Right lung (tissue), 5 donors: Measurements from ENCODE around the gene RNF111. TPM values are rescaled to one million over a fixed set of nuclear protein-coding genes. Genes with fewer than 3 reads are reported as not detected.
"Not testable (repeated sequence)": the region's sequence is repeated elsewhere in the genome, so short reads cannot be mapped to it uniquely, and the experiment has no call there.

ENCODE experiments used
- DNase-seq, 2 donors: peaks; one replicate each; pipeline ENCODE4 v3.0.0-alpha.2; 2013
- polyA plus RNA-seq, 5 donors: library from polyadenylated mRNA; unstranded; fragments of 120-200 nt; gene quantifications; one replicate each; pipeline versions ENCODE4 v1.2.1 to v1.2.3, GENCODE V29; 2013; ENCODE audit warnings: inconsistent platforms in 1 of 5, low replicate concordance in 1 of 5; ENCODE audit not compliant: insufficient read length in 5 of 5, insufficient read depth in 1 of 5

Gene RNF111
- polyA plus RNA-seq, 5 donors: 30.8 to 44.2 (median 37.4) TPM

- DNase-seq: no peak
Observed at GRCh38 chr15:59131456-59131855, 144.0 kb downstream of the RNF111 start.

GRCh38 chr15:59131969-59132562, 144.6 kb downstream of the RNF111 start:
- DNase-seq: no peak

GRCh38 chr15:59133929-59134427, 146.5 kb downstream of the RNF111 start:
- no peak for DNase-seq

GRCh38 chr15:59137566-59137965, 150.1 kb downstream of the RNF111 start:
- no peak for DNase-seq

- no peak for DNase-seq
Observed at GRCh38 chr15:59138243-59138642, 150.8 kb downstream of the RNF111 start.

- no peak for DNase-seq
Observed at GRCh38 chr15:59140422-59141226, 153.2 kb downstream of the RNF111 start.

- DNase-seq: no peak
Observed at GRCh38 chr15:59143281-59143680, 155.8 kb downstream of the RNF111 start.

- DNase-seq: not testable (repeated sequence)
Observed at GRCh38 chr15:59144594-59144993, 157.1 kb downstream of the RNF111 start.

Other genes starting within 250 kb of the RNF111 start
- 100 to 1,000 TPM in 4 of 5 donors, 10 to 100 TPM in 1; 97.8 to 167 (median 151) TPM for gene ADAM10, start 238.0 kb upstream of the RNF111 start, polyA plus RNA-seq
- gene MINDY2, start 216.4 kb upstream of the RNF111 start, polyA plus RNA-seq: 10 to 100 TPM; 10.3 to 18.3 (median 15.6) TPM
- 100 to 1,000 TPM; 105 to 146 (median 135) TPM for gene SLTM, start 54.0 kb upstream of the RNF111 start, polyA plus RNA-seq
- gene CCNB2, start 117.5 kb downstream of the RNF111 start, polyA plus RNA-seq: 10 to 100 TPM; 25.1 to 70.2 (median 40.9) TPM
- gene LDHAL6B, start 219.2 kb downstream of the RNF111 start, polyA plus RNA-seq: under 1 TPM in 3 of 5 donors, not detected in 2; 0.08 to 0.13 (median 0.10) TPM